ENCODE results near the gene MANBA. TPM values are rescaled to one million over a fixed set of nuclear protein-coding genes. Genes with fewer than 3 reads are reported as not detected.

The MANBA gene
- total RNA-seq, 1 donor from 2014 or later: 35.8 TPM

- Histone ChIP-seq H3K27ac (no peak overlapping the region), H3K9me3 (no peaks in the 10 kb centered on the region), H3K36me3 (peaks cover 0 to 50% of the 10 kb centered on the region in 2 donors), H3K4me1 (peaks cover 14% of the 10 kb centered on the region), H3K27me3 (no peaks in the 10 kb centered on the region), H3K4me3 (no peak overlapping the region)
- intact Hi-C loops (cut with DNase I): no loop called here
- no peak for DNase-seq (ENCODE audit: extremely low spot score in 2 of 2)
- no peak for TF ChIP-seq POLR2AphosphoS5 (IDR thresholded peaks at IDR 0.05; ENCODE audit: insufficient read depth in 1 of 2, low read depth in 1 of 2)
- TF ChIP-seq POLR2A (IDR thresholded peaks at IDR 0.05): no peak
- TF ChIP-seq, protein P1, sequence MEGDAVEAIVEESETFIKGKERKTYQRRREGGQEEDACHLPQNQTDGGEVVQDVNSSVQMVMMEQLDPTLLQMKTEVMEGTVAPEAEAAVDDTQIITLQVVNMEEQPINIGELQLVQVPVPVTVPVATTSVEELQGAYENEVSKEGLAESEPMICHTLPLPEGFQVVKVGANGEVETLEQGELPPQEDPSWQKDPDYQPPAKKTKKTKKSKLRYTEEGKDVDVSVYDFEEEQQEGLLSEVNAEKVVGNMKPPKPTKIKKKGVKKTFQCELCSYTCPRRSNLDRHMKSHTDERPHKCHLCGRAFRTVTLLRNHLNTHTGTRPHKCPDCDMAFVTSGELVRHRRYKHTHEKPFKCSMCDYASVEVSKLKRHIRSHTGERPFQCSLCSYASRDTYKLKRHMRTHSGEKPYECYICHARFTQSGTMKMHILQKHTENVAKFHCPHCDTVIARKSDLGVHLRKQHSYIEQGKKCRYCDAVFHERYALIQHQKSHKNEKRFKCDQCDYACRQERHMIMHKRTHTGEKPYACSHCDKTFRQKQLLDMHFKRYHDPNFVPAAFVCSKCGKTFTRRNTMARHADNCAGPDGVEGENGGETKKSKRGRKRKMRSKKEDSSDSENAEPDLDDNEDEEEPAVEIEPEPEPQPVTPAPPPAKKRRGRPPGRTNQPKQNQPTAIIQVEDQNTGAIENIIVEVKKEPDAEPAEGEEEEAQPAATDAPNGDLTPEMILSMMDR (IDR thresholded peaks at IDR 0.05): no peak
Observed at GRCh38 chr4:102601586-102602227, 159.1 kb downstream of the MANBA start.

DNA sequence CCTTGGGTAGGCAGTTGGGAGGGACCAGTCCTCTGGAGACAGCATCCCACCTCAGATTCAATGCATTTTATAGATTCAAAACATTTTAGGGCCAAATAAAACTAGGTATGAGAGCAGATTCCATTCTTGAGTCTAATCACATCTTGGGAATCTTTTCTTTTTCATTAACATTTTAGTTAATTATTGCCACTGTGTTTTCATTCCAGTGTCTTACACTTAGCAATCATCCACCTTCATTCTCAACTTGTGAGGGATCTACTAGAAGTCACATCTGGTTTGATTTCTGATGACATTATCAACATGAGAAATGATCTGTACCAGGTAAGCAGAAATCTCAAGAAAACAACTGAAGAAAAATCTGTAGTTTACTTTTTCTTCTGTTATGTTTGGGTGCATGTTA, 160.1 kb downstream of the MANBA start:
- intact Hi-C loops (cut with DNase I): no loop called here
- Histone ChIP-seq H3K36me3 (peaks cover 3 to 53% of the 10 kb centered on the region in 2 donors), H3K4me3 (no peak overlapping the region), H3K4me1 (peaks cover 14% of the 10 kb centered on the region), H3K27ac (no peak overlapping the region), H3K27me3 (no peaks in the 10 kb centered on the region), H3K9me3 (no peaks in the 10 kb centered on the region)
- no peak for DNase-seq (ENCODE audit: extremely low spot score in 2 of 2)
- TF ChIP-seq, protein P1 (IDR thresholded peaks at IDR 0.05): no peak
- TF ChIP-seq POLR2A (IDR thresholded peaks at IDR 0.05): no peak
- no peak for TF ChIP-seq POLR2AphosphoS5 (IDR thresholded peaks at IDR 0.05; ENCODE audit: insufficient read depth in 1 of 2, low read depth in 1 of 2)

DNA sequence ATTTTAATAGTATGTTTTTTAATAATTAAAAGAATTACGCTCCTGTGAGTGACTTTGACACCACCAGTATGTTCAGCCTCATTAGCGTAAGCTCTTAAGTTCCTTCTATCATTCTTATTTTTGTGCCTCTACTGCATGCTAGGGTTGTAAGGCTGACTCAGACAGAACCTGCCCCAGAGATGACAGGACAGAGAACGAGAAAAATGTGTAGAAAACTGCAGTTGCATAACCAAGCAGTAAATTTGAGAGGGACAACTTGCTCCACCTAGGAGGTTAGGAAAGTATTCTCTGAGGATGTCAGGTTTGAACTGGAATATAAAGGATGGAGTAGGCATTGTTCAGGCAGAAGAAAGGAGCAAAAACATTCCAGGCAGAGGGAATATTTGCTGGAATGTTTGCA, 160.9 kb downstream of the MANBA start:
- no peak overlapping the region for H3K4me3 ChIP-seq
- no peak for DNase-seq (ENCODE audit: extremely low spot score in 2 of 2)
- H3K36me3 ChIP-seq: peaks cover 3 to 61% of the 10 kb centered on the region in 2 donors
- no peaks in the 10 kb centered on the region for H3K9me3 ChIP-seq
- no peaks in the 10 kb centered on the region for H3K27me3 ChIP-seq
- H3K4me1 ChIP-seq: peaks cover 14% of the 10 kb centered on the region
- intact Hi-C loops (cut with DNase I): no loop called here
- TF ChIP-seq POLR2A (IDR thresholded peaks at IDR 0.05) (no peak), POLR2AphosphoS5 (IDR thresholded peaks at IDR 0.05; ENCODE audit: insufficient read depth in 1 of 2, low read depth in 1 of 2) (no peak)
- TF ChIP-seq, protein P1 (IDR thresholded peaks at IDR 0.05): no peak
- no peak overlapping the region for H3K27ac ChIP-seq

- DNase-seq (ENCODE audit: extremely low spot score in 2 of 2): no peak
- H3K9me3 ChIP-seq: no peaks in the 10 kb centered on the region
- H3K4me1 ChIP-seq: peaks cover 14% of the 10 kb centered on the region
- no peaks in the 10 kb centered on the region for H3K27me3 ChIP-seq
- no peak overlapping the region for H3K4me3 ChIP-seq
- TF ChIP-seq POLR2A (IDR thresholded peaks at IDR 0.05) (no peak), POLR2AphosphoS5 (IDR thresholded peaks at IDR 0.05; ENCODE audit: insufficient read depth in 1 of 2, low read depth in 1 of 2) (no peak)
- TF ChIP-seq, protein P1 (IDR thresholded peaks at IDR 0.05): no peak
- peaks cover 3 to 62% of the 10 kb centered on the region in 2 donors for H3K36me3 ChIP-seq
- intact Hi-C loops (cut with DNase I): no loop called here
- no peak overlapping the region for H3K27ac ChIP-seq
Observed at GRCh38 chr4:102599455-102599854, 161.3 kb downstream of the MANBA start.

- Histone ChIP-seq H3K27me3 (no peaks in the 10 kb centered on the region), H3K9me3 (no peaks in the 10 kb centered on the region), H3K36me3 (peaks cover 3 to 61% of the 10 kb centered on the region in 2 donors), H3K4me1 (peaks cover 14% of the 10 kb centered on the region), H3K27ac (no peak overlapping the region), H3K4me3 (no peak overlapping the region)
- intact Hi-C loops (cut with DNase I): no loop called here
- no peak for DNase-seq (ENCODE audit: extremely low spot score in 2 of 2)
- TF ChIP-seq, protein P1 (IDR thresholded peaks at IDR 0.05): no peak
- TF ChIP-seq POLR2A (IDR thresholded peaks at IDR 0.05): no peak
- no peak for TF ChIP-seq POLR2AphosphoS5 (IDR thresholded peaks at IDR 0.05; ENCODE audit: insufficient read depth in 1 of 2, low read depth in 1 of 2)
Observed at GRCh38 chr4:102598762-102599374, 161.9 kb downstream of the MANBA start.
